ENCODE results near the gene PHACTR1.

- TF ChIP-seq POLR2AphosphoS5 (IDR thresholded peaks at IDR 0.05; ENCODE audit: low read depth, low read length): no peak
- no peak for TF ChIP-seq POLR2A (IDR thresholded peaks at IDR 0.05; ENCODE audit: low read depth, low read length)
Measured at GRCh38 chr6:12836009-12836408, 119.4 kb downstream of the PHACTR1 start.

All from GM12892 (cell line).